Endothelial cell of umbilical vein (primary cell): ENCODE measurements around the gene ADA. TPM values are rescaled to one million over a fixed set of nuclear protein-coding genes. Genes with fewer than 3 reads are reported as not detected.

ENCODE experiments used
- BruUV-seq: library from RNA; stranded (reverse); fragments of 400-500 nt; replicated peaks from 2 replicates; lab custom pipeline; 2021; lab: Mats Ljungman, UMichigan
- CTCF ChIA-PET: fragments of 300-600, 350-600 bp; sonication (Branson Sonifier 250); formaldehyde crosslinking; loops from one replicate; lab custom pipeline; 2021; ENCODE audit warnings: antibody characterized with exemption, inconsistent platforms; lab: Charles Lee
- POLR2A ChIA-PET: fragments of 300-600, 350-600 bp; sonication (Branson Sonifier 250); formaldehyde crosslinking; loops from one replicate; lab custom pipeline; 2021; ENCODE audit warnings: antibody characterized with exemption, inconsistent platforms; lab: Charles Lee
- DNase-seq: peaks from one replicate; pipeline ENCODE4 v3.0.0-alpha.2; 2011; ENCODE audit warnings: low read depth, low spot score
- FAIRE-seq: peaks from 2 replicates; lab custom pipeline; 2011; peaks lifted over from hg19 to GRCh38; lab: Jason Lieb, UNC
- H2AFZ ChIP-seq: 2 replicates; pipeline ENCODE4 v1.6.0; 2012; ENCODE audit warnings: low read depth, low read length, control low read depth, inconsistent platforms
- H3K27ac ChIP-seq: 2 replicates; pipeline ENCODE4 v1.5.1; 2011; ENCODE audit warnings: low read depth, mild to moderate bottlenecking, control low read depth, low read length, moderate library complexity; ENCODE audit not compliant: insufficient read depth
- H3K27me3 ChIP-seq, 2 experiments: 2 replicates each; pipeline versions ENCODE4 v1.6.0 to v1.6.1; 2011; ENCODE audit warnings: low read length in 2 of 2, mixed read lengths in 1 of 2; ENCODE audit not compliant: control insufficient read depth in 2 of 2, insufficient read depth in 2 of 2
- H3K36me3 ChIP-seq, 2 experiments: 2 replicates in 1 of 2; 3 replicates in 1 of 2; pipeline ENCODE4 v1.5.1; 2011; ENCODE audit warnings: low read length in 2 of 2, mild to moderate bottlenecking in 1 of 2, moderate library complexity in 1 of 2; ENCODE audit not compliant: control insufficient read depth in 2 of 2, insufficient read depth in 2 of 2; ENCODE audit errors: extremely low read depth in 1 of 2
- H3K4me1 ChIP-seq: 3 replicates; pipeline ENCODE4 v1.5.1; 2011; ENCODE audit warnings: mild to moderate bottlenecking, low read length; ENCODE audit not compliant: control insufficient read depth, insufficient read depth; ENCODE audit errors: extremely low read depth
- H3K4me2 ChIP-seq: 2 replicates; pipeline ENCODE4 v1.6.1; 2011; ENCODE audit warnings: low read length, control low read depth, mixed read lengths; ENCODE audit not compliant: insufficient read depth
- H3K4me3 ChIP-seq, 3 experiments: fragments of 200-600 bp in 1 of 3; sonication (generic), shearing (Covaris generic) in 1 of 3; replicated peaks in 1 of 3; 2 replicates each; pipeline ENCODE4 v1.5.1; 2011 to 2016; ENCODE audit warnings: control low read depth in 3 of 3, low read length in 3 of 3, mild to moderate bottlenecking in 2 of 3, inconsistent platforms in 1 of 3, low read depth in 1 of 3, moderate library complexity in 1 of 3; ENCODE audit not compliant: insufficient read depth in 1 of 3
- H3K79me2 ChIP-seq: 2 replicates; pipeline ENCODE4 v1.6.0; 2012; ENCODE audit warnings: low read length, inconsistent platforms; ENCODE audit not compliant: control insufficient read depth, insufficient read depth
- H3K9ac ChIP-seq: replicated peaks from 2 replicates; pipeline ENCODE3; 2011; ENCODE audit warnings: low read length, control low read depth; ENCODE audit not compliant: insufficient read depth; ENCODE audit errors: extremely low read depth
- H3K9me1 ChIP-seq: replicated peaks from 3 replicates; pipeline ENCODE4 v1.6.0; 2011; ENCODE audit warnings: mild to moderate bottlenecking, low read length; ENCODE audit not compliant: control insufficient read depth, insufficient read depth; ENCODE audit errors: extremely low read depth
- H3K9me3 ChIP-seq: replicated peaks from 2 replicates; pipeline ENCODE4 v1.5.1; 2012; ENCODE audit warnings: low read length, inconsistent platforms; ENCODE audit not compliant: control insufficient read depth, insufficient read depth
- H4K20me1 ChIP-seq: replicated peaks from 2 replicates; pipeline ENCODE3; 2011; ENCODE audit warnings: mild to moderate bottlenecking, low read length; ENCODE audit not compliant: control insufficient read depth, insufficient read depth; ENCODE audit errors: extremely low read depth
- EZH2 ChIP-seq: IDR thresholded peaks from 2 replicates; pipeline ENCODE4 v1.6.1; 2012; ENCODE audit warnings: borderline replicate concordance, low read depth, mild to moderate bottlenecking, moderate library complexity, low read length, inconsistent platforms; ENCODE audit not compliant: severe bottlenecking
- FOS ChIP-seq: IDR thresholded peaks from 2 replicates; pipeline ENCODE4 v1.6.1; 2011; ENCODE audit warnings: mild to moderate bottlenecking, low read length, moderate library complexity, borderline replicate concordance; ENCODE audit not compliant: insufficient read depth
- GATA2 ChIP-seq: IDR thresholded peaks from 2 replicates; pipeline ENCODE4 v1.7.0; 2011; ENCODE audit warnings: low read depth, mild to moderate bottlenecking, moderate library complexity, mixed read lengths, low read length; ENCODE audit not compliant: insufficient read length, insufficient read depth
- JUN ChIP-seq: IDR thresholded peaks from 2 replicates; pipeline ENCODE4 v1.6.1; 2011; ENCODE audit warnings: borderline replicate concordance, low read depth; ENCODE audit not compliant: insufficient read length, insufficient read depth
- MAX ChIP-seq: IDR thresholded peaks from 2 replicates; pipeline ENCODE4 v1.6.1; 2011; ENCODE audit not compliant: insufficient read depth, insufficient read length
- MYC ChIP-seq: IDR thresholded peaks from one replicate; pipeline ENCODE4 v1.6.1; 2011; ENCODE audit warnings: mild to moderate bottlenecking, low read depth, low read length
- POLR2A ChIP-seq: IDR thresholded peaks from 2 replicates; pipeline ENCODE4 v1.6.1; 2012; ENCODE audit warnings: low read depth, mild to moderate bottlenecking, control low read depth, low read length
- POLR2AphosphoS5 ChIP-seq: IDR thresholded peaks from 2 replicates; pipeline ENCODE4 v1.6.1; 2012; ENCODE audit warnings: low read depth, mild to moderate bottlenecking, control low read depth, low read length, moderate library complexity; ENCODE audit not compliant: insufficient read depth
- dilution Hi-C: fragments of 300-500 bp; cut with MboI; formaldehyde crosslinking; loops from one replicate; pipeline ENCODE4 v1.15.0; 2019; ENCODE audit warnings: low sequenced_read_pairs; ENCODE audit not compliant: extremely low pct_ligation_motif_present
- intact Hi-C: fragments of 100-400 bp; cut with micrococcal nuclease; formaldehyde crosslinking; loops from one replicate; pipeline ENCODE4 v1.10.0; 2022
- polyA plus RNA-seq, 4 experiments: library from polyadenylated mRNA; depleted of rRNA in 3 of 4; stranded (reverse) in 3 of 4; unstranded in 1 of 4; fragments of >200 nt; gene quantifications; 2 replicates each; pipeline versions ENCODE4 v1.2.1 to v1.2.3, GENCODE V29; 2011 to 2012; ENCODE audit warnings: missing spikeins in 1 of 4
- total RNA-seq: library from RNA; stranded (reverse); gene quantifications from 2 replicates; pipeline ENCODE4 v1.2.3, GENCODE V29; 2021
- TF ChIP-seq, protein P1 (sequence below), 2 donors: IDR thresholded peaks; 1 replicate in 1 of 2; 2 replicates in 1 of 2; pipeline ENCODE4 v1.5.1; 2011; ENCODE audit warnings: low read length in 2 of 2, mild to moderate bottlenecking in 2 of 2, moderate library complexity in 2 of 2, control low read depth in 1 of 2, inconsistent platforms in 1 of 2, low read depth in 1 of 2; ENCODE audit not compliant: insufficient read depth in 1 of 2; ENCODE audit errors: extremely low read depth in 1 of 2

The ADA gene
- total and polyA plus RNA-seq, 2 donors (not counting 3 experiments of a cell fraction or from before 2014, with no cell fraction given) = 26.3 to 33.1 TPM

- no peak overlapping the region for H3K9ac ChIP-seq
- no peak overlapping the region for H3K4me3 ChIP-seq
- no peaks in the 10 kb centered on the region for H4K20me1 ChIP-seq
- H3K4me1 ChIP-seq = no peaks in the 10 kb centered on the region
- no peak overlapping the region for H3K4me2 ChIP-seq
- TF ChIP-seq MAX (no peak), EZH2 (no peak), MYC (no peak), POLR2AphosphoS5 (no peak), GATA2 (no peak), JUN (no peak), FOS (no peak), POLR2A (no peak)
- TF ChIP-seq, protein P1, sequence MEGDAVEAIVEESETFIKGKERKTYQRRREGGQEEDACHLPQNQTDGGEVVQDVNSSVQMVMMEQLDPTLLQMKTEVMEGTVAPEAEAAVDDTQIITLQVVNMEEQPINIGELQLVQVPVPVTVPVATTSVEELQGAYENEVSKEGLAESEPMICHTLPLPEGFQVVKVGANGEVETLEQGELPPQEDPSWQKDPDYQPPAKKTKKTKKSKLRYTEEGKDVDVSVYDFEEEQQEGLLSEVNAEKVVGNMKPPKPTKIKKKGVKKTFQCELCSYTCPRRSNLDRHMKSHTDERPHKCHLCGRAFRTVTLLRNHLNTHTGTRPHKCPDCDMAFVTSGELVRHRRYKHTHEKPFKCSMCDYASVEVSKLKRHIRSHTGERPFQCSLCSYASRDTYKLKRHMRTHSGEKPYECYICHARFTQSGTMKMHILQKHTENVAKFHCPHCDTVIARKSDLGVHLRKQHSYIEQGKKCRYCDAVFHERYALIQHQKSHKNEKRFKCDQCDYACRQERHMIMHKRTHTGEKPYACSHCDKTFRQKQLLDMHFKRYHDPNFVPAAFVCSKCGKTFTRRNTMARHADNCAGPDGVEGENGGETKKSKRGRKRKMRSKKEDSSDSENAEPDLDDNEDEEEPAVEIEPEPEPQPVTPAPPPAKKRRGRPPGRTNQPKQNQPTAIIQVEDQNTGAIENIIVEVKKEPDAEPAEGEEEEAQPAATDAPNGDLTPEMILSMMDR (IDR thresholded peaks at IDR 0.05; ENCODE audit: extremely low read depth in 1 of 2, insufficient read depth in 1 of 2, low read depth in 1 of 2, low read length in 2 of 2) = no peak
- H3K27ac ChIP-seq = no peak overlapping the region
- dilution Hi-C loops = no loop called here
- intact Hi-C loops = no loop called here
- H3K9me1 ChIP-seq = no peaks in the 10 kb centered on the region
- H3K79me2 ChIP-seq = no peaks in the 10 kb centered on the region
- BruUV-seq = no TSS peak
- H3K9me3 ChIP-seq = no peaks in the 10 kb centered on the region
- CTCF ChIA-PET = interaction anchor here (1.2 kb wide), 1 partner anchor 66 kb away, joined by 4 read pairs; no protein-coding TSS in a partner anchor
- H3K27me3 ChIP-seq = no peaks in the 10 kb centered on the region
- peaks cover 4 to 39% of the 10 kb centered on the region in 2 experiments for H3K36me3 ChIP-seq
- POLR2A ChIA-PET = no interaction called here
- FAIRE-seq = no peak
- no peak overlapping the region for H2AFZ ChIP-seq
- no peak for DNase-seq
These were observed 32.2 kb downstream of the ADA start for GRCh38 chr20:44619294-44619693.
